Duodenal mucosa (tissue), 2 donors: ENCODE data around the gene CD82.

Source experiments
- H3K27ac ChIP-seq: one replicate; pipeline ENCODE4 v1.7.0; 2013; ENCODE audit warnings: low read depth, low read length
- H3K27me3 ChIP-seq, 2 donors: one replicate each; pipeline ENCODE4 v1.7.0; 2013; ENCODE audit warnings: low read length in 2 of 2, control low read depth in 1 of 2; ENCODE audit not compliant: insufficient read depth in 2 of 2, control insufficient read depth in 1 of 2
- H3K36me3 ChIP-seq, 2 donors: one replicate each; pipeline ENCODE4 v1.7.0; 2013; ENCODE audit warnings: low read length in 2 of 2, control low read depth in 1 of 2; ENCODE audit not compliant: insufficient read depth in 2 of 2, control insufficient read depth in 1 of 2
- H3K4me1 ChIP-seq, 2 donors: one replicate each; pipeline ENCODE4 v1.7.0; 2013; ENCODE audit warnings: low read length in 2 of 2, control low read depth in 1 of 2; ENCODE audit not compliant: insufficient read depth in 2 of 2, control insufficient read depth in 1 of 2
- H3K4me3 ChIP-seq, 2 donors: one replicate each; pipeline ENCODE4 v1.7.0; 2013; ENCODE audit warnings: low read length in 2 of 2, low read depth in 1 of 2
- H3K9ac ChIP-seq, 2 donors: one replicate each; pipeline ENCODE4 v1.7.0; 2013; ENCODE audit warnings: low read length in 2 of 2, low read depth in 1 of 2
- H3K9me3 ChIP-seq, 2 donors: one replicate each; pipeline ENCODE4 v1.7.0; 2013; ENCODE audit warnings: low read length in 2 of 2, control low read depth in 1 of 2; ENCODE audit not compliant: control insufficient read depth in 1 of 2

The CD82 gene

GRCh38 chr11:44623731-44624491 is 58.4 kb downstream of the CD82 start:
- Histone ChIP-seq H3K4me3 (no peak overlapping the region), H3K27me3 (no peaks in the 10 kb centered on the region), H3K9me3 (no peaks in the 10 kb centered on the region), H3K36me3 (peaks cover 0 to 7% of the 10 kb centered on the region in 2 donors), H3K9ac (no peak overlapping the region), H3K27ac (no peak overlapping the region), H3K4me1 (peaks cover 8 to 23% of the 10 kb centered on the region in 2 donors)

- H3K27ac ChIP-seq, result no peak overlapping the region
- no peak overlapping the region for H3K9ac ChIP-seq
- peaks cover 0 to 2% of the 10 kb centered on the region in 2 donors for H3K36me3 ChIP-seq
- H3K4me1 ChIP-seq, result peaks cover 7 to 22% of the 10 kb centered on the region in 2 donors
- H3K4me3 ChIP-seq, result no peak overlapping the region
- H3K27me3 ChIP-seq, result no peaks in the 10 kb centered on the region
- H3K9me3 ChIP-seq, result no peaks in the 10 kb centered on the region
Observed at GRCh38 chr11:44624761-44625221, 59.3 kb downstream of the CD82 start.

GRCh38 chr11:44625759-44626523 is 60.5 kb downstream of the CD82 start:
- no peaks in the 10 kb centered on the region for H3K27me3 ChIP-seq
- no peak overlapping the region for H3K9ac ChIP-seq
- no peaks in the 10 kb centered on the region for H3K36me3 ChIP-seq
- H3K4me3 ChIP-seq, result no peak overlapping the region
- peaks cover 4 to 12% of the 10 kb centered on the region in 2 donors for H3K4me1 ChIP-seq
- H3K9me3 ChIP-seq, result no peaks in the 10 kb centered on the region
- H3K27ac ChIP-seq, result no peak overlapping the region

GRCh38 chr11:44626645-44627044 is 61.2 kb downstream of the CD82 start:
- H3K27ac ChIP-seq, result no peak overlapping the region
- H3K36me3 ChIP-seq, result no peaks in the 10 kb centered on the region
- H3K4me3 ChIP-seq, result no peak overlapping the region
- H3K9ac ChIP-seq, result no peak overlapping the region
- H3K27me3 ChIP-seq, result no peaks in the 10 kb centered on the region
- no peaks in the 10 kb centered on the region for H3K9me3 ChIP-seq
- H3K4me1 ChIP-seq, result peaks cover 4 to 7% of the 10 kb centered on the region in 2 donors

- Histone ChIP-seq H3K27me3 (no peaks in the 10 kb centered on the region), H3K27ac (no peak overlapping the region), H3K9me3 (no peaks in the 10 kb centered on the region), H3K36me3 (no peaks in the 10 kb centered on the region), H3K4me3 (no peak overlapping the region), H3K9ac (no peak overlapping the region), H3K4me1 (peaks cover 4 to 7% of the 10 kb centered on the region in 2 donors)
Observed at GRCh38 chr11:44627165-44627789, 61.8 kb downstream of the CD82 start.

- no peak overlapping the region for H3K4me3 ChIP-seq
- no peaks in the 10 kb centered on the region for H3K9me3 ChIP-seq
- H3K4me1 ChIP-seq, result peaks cover 4 to 6% of the 10 kb centered on the region in 2 donors
- no peak overlapping the region for H3K27ac ChIP-seq
- H3K9ac ChIP-seq, result no peak overlapping the region
- no peaks in the 10 kb centered on the region for H3K27me3 ChIP-seq
- H3K36me3 ChIP-seq, result no peaks in the 10 kb centered on the region
Observed at GRCh38 chr11:44627911-44628729, 62.7 kb downstream of the CD82 start.

GRCh38 chr11:44628730-44629700 is 63.6 kb downstream of the CD82 start:
- H3K27ac ChIP-seq, result no peak overlapping the region

GRCh38 chr11:44629732-44630345 is 64.4 kb downstream of the CD82 start:
- no peaks in the 10 kb centered on the region for H3K9me3 ChIP-seq
- no peak overlapping the region for H3K9ac ChIP-seq
- H3K36me3 ChIP-seq, result no peaks in the 10 kb centered on the region
- H3K27ac ChIP-seq, result no peak overlapping the region
- H3K4me1 ChIP-seq, result peaks cover 6 to 12% of the 10 kb centered on the region in 2 donors
- peaks cover 0 to 3% of the 10 kb centered on the region in 2 donors for H3K27me3 ChIP-seq
- H3K4me3 ChIP-seq, result no peak overlapping the region

More at GRCh38 chr11:44628730-44629700, 63.6 kb downstream of the CD82 start:
- Histone ChIP-seq H3K4me3 (no peak overlapping the region), H3K9me3 (no peaks in the 10 kb centered on the region), H3K36me3 (no peaks in the 10 kb centered on the region), H3K9ac (no peak overlapping the region), H3K27me3 (no peaks in the 10 kb centered on the region), H3K4me1 (peaks cover 0 to 4% of the 10 kb centered on the region in 2 donors)
